Large intestine (tissue), 3 donors: ENCODE results near the gene ADAMTS4. TPM values are rescaled to one million over a fixed set of nuclear protein-coding genes. Genes with fewer than 3 reads are reported as not detected.

Experiments
- DNase-seq, 2 donors: peaks; one replicate each; pipeline versions ENCODE4 v3.0.0 to v3.0.0-alpha.2; 2013
- H3K27ac ChIP-seq: one replicate; pipeline ENCODE4 v1.5.1; 2013; ENCODE audit warnings: low read length
- H3K27me3 ChIP-seq: 2 replicates; pipeline ENCODE4 v1.6.1; 2013; ENCODE audit warnings: low read length; ENCODE audit not compliant: control insufficient read depth, insufficient read depth
- H3K36me3 ChIP-seq: 2 replicates; pipeline ENCODE4 v1.6.1; 2013; ENCODE audit warnings: low read length; ENCODE audit not compliant: control insufficient read depth, insufficient read depth
- H3K4me1 ChIP-seq: one replicate; pipeline ENCODE4 v1.6.1; 2013; ENCODE audit warnings: low read length; ENCODE audit not compliant: control insufficient read depth, insufficient read depth
- H3K4me3 ChIP-seq: one replicate; pipeline ENCODE4 v1.5.1; 2013; ENCODE audit warnings: low read length
- H3K9me3 ChIP-seq: one replicate; pipeline ENCODE4 v1.6.1; 2013; ENCODE audit warnings: mild to moderate bottlenecking, low read depth, low read length, moderate library complexity; ENCODE audit not compliant: control insufficient read depth
- WGBS: methylation state at CpG from one replicate; pipeline ENCODE4 v1.1.5; 2013; ENCODE audit warnings: low lambda C conversion rate; ENCODE audit not compliant: insufficient coverage; 5-methylcytosine and 5-hydroxymethylcytosine counted together
- polyA plus RNA-seq: library from polyadenylated mRNA; unstranded; fragments of 120-200 nt; gene quantifications from one replicate; pipeline ENCODE4 v1.2.1, GENCODE V29; 2013

ADAMTS4 gene
- polyA plus RNA-seq, 1 donor, result 1.2 TPM

DNA sequence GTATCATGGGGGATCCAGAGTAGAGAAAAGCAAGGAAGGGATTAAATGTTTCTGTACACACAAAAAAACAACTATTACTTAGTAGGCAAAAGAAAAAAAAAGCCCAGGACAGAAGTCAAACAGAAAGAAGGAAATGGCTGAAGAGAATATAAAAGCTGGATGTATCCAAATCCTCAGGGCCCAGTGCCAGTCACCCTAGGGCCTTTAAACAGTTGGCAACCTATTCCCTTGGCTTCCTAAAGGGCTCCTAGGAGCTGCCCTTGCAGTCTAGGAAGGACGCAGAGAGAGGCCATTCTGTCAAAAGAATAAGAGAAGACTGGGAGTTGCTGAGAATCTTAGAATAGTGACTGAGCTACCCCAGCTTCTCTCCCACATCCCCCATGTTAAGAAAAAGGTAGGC is 26.5 kb downstream of the ADAMTS4 start:
- H3K4me1 ChIP-seq, result peaks cover 8% of the 10 kb centered on the region
- peaks cover 68% of the 10 kb centered on the region for H3K36me3 ChIP-seq
- no peaks in the 10 kb centered on the region for H3K27me3 ChIP-seq
- H3K4me3 ChIP-seq, result no peak overlapping the region
- DNase-seq, result no peak
- no peaks in the 10 kb centered on the region for H3K9me3 ChIP-seq
- WGBS, result no CpG with 5 or more reads among the region's 1 CpG
- H3K27ac ChIP-seq, result no peak overlapping the region

DNA sequence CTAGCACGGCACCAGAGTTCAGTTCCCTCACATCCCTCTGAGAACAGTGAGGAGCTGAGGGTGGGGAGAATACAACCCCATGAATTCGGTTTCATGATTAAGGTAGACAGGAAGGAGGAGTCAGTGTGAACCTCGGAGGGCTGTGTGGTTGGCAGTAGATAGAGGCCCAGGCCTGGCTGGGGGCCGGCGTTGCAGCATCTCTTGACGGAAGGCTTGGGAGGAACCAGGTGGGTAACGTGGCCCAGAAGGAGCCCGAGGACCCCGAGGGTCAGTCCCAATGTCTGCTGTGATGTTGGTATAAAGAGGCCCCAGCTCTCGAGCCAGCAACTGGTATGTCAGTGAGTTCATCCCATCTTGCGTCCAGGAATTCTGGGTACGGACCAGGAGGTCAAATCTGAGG is 27.2 kb downstream of the ADAMTS4 start:
- Histone ChIP-seq H3K27ac (no peak overlapping the region), H3K36me3 (peaks cover 68% of the 10 kb centered on the region), H3K9me3 (no peaks in the 10 kb centered on the region), H3K4me3 (no peak overlapping the region), H3K4me1 (peaks cover 13% of the 10 kb centered on the region), H3K27me3 (no peaks in the 10 kb centered on the region)
- WGBS, result no CpG with 5 or more reads among the region's 12 CpGs
- no peak for DNase-seq

DNA sequence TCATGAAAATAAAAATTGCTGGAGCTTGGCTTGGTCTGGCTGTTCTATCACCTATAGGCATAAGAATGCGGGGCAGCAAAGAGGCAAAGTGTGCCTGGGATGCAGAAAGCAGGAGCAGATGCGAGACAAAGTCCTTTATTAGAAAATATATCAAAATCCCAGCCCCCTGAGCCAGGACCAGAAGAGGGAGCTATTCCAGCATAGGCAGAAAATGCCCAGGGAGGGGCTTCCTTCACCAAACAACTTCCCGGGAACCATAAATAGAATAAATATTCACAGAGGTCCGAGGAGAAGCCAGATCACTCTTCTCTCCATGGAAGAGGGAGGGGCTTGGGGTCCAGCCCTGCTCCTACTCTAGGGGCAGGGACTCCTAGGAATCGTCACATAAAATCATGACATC is 27.7 kb downstream of the ADAMTS4 start:
- no peak overlapping the region for H3K27ac ChIP-seq
- H3K9me3 ChIP-seq, result no peaks in the 10 kb centered on the region
- peaks cover 68% of the 10 kb centered on the region for H3K36me3 ChIP-seq
- H3K27me3 ChIP-seq, result no peaks in the 10 kb centered on the region
- no peak for DNase-seq
- H3K4me3 ChIP-seq, result no peak overlapping the region
- peaks cover 9% of the 10 kb centered on the region for H3K4me1 ChIP-seq
- no CpG with 5 or more reads among the region's 5 CpGs for WGBS

DNA sequence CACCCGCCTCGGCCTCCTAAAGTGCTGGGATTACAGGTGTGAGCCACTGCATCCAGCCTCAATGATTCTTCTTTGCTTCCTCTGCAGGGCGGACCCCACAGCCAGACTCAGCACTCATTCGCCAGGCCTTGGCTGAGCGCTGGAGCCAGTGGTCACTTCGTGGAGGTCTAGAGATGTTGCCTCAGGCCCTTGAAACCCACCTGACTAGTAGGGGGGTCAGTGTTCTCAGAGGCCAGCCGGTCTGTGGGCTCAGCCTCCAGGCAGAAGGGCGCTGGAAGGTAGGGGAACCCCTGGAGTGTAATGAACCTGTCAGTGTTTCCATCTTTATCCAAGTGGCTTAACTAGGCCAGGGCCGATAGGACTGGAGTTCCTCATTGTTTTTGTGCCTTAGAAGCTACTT is 29.9 kb downstream of the ADAMTS4 start:
- no peak for DNase-seq
- WGBS, result no CpG with 5 or more reads among the region's 9 CpGs
- peaks cover 12% of the 10 kb centered on the region for H3K4me1 ChIP-seq
- H3K4me3 ChIP-seq, result no peak overlapping the region
- H3K27me3 ChIP-seq, result no peaks in the 10 kb centered on the region
- H3K36me3 ChIP-seq, result peaks cover 60% of the 10 kb centered on the region
- H3K9me3 ChIP-seq, result no peaks in the 10 kb centered on the region
- H3K27ac ChIP-seq, result no peak overlapping the region

DNA sequence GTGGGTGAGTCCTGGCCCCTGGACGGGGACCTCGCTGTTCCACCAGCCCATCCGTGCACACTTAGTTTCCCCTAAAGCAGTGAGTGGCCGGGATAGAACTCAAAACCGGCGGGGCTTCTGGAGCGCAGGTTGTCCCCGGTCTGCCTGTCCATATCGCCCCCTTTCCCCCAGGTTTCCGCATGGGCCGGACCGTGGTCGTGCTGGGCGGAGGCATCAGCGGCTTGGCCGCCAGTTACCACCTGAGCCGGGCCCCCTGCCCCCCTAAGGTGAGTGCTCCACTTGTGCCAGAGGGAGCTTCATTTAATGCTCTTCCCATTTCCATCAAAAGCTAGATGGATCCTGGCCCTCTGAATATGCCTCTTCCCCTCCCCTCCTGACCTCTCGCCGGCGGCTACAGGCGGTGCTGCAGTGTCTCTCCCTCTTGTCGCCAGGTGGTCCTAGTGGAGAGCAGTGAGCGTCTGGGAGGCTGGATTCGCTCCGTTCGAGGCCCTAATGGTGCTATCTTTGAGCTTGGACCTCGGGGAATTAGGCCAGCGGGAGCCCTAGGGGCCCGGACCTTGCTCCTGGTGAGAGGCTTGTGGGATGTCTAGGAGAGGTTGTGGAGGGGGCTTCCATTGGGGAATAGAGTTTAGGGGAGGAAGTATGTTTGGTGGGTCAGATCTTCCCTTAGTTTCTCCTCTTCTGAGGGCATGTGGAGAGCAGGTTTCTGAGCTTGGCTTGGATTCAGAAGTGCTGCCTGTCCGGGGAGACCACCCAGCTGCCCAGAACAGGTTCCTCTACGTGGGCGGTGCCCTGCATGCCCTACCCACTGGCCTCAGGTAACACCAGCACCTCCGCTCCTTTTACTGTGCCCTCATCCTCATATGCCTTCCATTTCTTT is 31.9 kb downstream of the ADAMTS4 start:
- H3K4me3 ChIP-seq, result peak overlapping the region; percentile 63
- peak in 1 of 2 donors; percentile 33 for DNase-seq
- peak overlapping the region; percentile 78 for H3K27ac ChIP-seq
- H3K36me3 ChIP-seq, result peaks cover 55% of the 10 kb centered on the region
- H3K27me3 ChIP-seq, result no peaks in the 10 kb centered on the region
- no CpG with 5 or more reads among the region's 33 CpGs for WGBS
- H3K4me1 ChIP-seq, result peaks cover 18% of the 10 kb centered on the region
- no peaks in the 10 kb centered on the region for H3K9me3 ChIP-seq

DNA sequence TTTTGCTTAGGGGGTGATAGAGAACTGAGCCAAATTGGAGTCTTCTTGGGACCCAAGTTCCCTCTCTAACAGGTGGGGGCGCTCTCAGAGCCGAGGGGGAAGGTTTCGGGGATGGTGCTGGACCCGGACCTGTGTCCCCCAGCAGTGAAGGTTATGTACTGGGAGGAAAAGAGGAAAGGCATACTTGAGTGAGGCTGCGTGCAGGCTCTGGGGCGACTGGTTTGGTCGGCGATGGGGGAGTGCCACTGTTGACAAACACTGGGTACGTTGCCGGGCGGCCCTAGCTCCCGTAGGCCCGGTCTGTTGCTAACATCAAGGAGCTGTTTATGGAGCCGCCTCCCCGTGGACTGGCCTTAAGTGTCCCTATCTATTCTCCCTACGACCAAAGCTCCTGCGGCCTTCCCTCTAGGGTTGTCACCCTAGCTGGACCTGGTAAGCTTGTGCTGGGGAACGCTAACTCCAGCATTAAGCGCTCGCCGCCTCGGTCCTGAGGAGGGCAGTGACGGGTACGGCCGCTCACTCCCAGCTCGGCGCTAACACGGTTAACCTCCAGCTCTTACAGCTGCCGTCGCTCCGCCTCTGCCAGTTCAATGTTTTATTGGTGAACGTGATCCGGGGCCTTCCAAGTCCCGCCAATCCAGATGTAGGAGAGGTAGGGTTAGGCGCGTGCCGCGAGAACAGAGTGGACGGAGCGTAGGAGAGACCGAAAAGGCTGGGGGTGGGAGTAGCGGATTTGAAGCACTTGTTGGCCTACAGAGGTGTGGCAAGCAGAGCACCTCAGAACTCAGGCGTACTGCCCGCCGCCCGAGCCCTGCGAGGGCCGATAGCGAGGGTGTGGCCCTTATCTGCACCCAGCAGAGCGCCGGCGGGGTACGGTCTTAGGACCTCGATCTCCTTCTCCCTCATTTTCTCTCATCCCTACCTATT is 32.8 kb downstream of the ADAMTS4 start, which contains the start of gene PPOX:
Gene PPOX (plus strand): TSS at position 685 of the 927 bp plus-strand sequence. CDS start 422 bp downstream, outside the sequence.
- H3K36me3 ChIP-seq, result peaks cover 46% of the 10 kb centered on the region
- no peaks in the 10 kb centered on the region for H3K9me3 ChIP-seq
- peak; percentile 97 to 99 for DNase-seq
- peak within 1 kb of the TSS; percentile 78 for H3K27ac ChIP-seq
- H3K4me3 ChIP-seq, result peak within 1 kb of the TSS; percentile 63
- H3K27me3 ChIP-seq, result no peaks in the 10 kb centered on the region
- no CpG with 5 or more reads among the region's 54 CpGs for WGBS
- H3K4me1 ChIP-seq, result peaks cover 20% of the 10 kb centered on the region

DNA sequence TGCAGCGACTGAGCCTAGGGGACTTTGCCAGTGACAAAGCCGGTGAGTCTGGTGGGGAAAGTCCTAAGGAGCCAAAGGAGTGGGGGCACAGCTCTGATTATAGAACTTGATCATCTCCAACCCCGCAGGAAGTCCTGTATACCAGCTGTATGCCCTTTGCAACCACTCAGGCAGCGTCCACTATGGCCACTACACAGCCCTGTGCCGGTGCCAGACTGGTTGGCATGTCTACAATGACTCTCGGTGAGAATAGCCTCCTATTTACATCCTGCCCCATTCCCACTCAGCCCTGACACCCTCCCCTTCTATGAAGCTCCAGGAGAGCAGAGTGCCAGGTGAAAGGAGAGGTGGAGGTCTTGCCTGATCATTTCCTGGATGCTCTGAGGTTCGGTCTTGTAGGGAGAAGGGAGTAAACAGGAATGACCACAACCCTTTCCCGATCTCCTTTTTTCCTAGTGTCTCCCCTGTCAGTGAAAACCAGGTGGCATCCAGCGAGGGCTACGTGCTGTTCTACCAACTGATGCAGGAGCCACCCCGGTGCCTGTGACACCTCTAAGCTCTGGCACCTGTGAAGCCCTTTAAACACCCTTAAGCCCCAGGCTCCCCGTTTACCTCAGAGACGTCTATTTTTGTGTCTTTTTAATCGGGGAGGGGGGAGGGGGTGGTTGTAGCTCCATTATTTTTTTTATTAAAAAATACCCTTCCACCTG is 33.8 kb downstream of the ADAMTS4 start:
- peak overlapping the region; percentile 63 for H3K4me3 ChIP-seq
- H3K4me1 ChIP-seq, result peaks cover 28% of the 10 kb centered on the region
- H3K27ac ChIP-seq, result peak overlapping the region; percentile 78
- no peaks in the 10 kb centered on the region for H3K27me3 ChIP-seq
- no peak for DNase-seq
- H3K9me3 ChIP-seq, result no peaks in the 10 kb centered on the region
- WGBS, result no CpG with 5 or more reads among the region's 14 CpGs
- peaks cover 44% of the 10 kb centered on the region for H3K36me3 ChIP-seq

DNA sequence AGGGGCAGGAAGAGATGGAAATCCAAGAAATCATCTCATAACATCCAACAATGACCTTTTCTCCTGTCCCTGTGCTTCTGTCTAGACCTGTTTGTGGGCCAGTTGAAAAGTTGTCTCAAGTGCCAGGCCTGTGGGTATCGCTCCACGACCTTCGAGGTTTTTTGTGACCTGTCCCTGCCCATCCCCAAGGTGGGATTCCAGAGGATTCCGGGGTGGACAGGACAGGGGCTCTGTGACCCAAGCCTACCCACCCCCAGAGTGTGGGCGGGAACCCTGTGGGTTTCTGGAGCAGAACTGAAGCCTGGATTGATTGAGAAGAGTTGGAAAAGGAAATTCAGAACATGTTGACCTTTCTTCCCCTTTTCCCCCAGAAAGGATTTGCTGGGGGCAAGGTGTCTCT is 35.1 kb downstream of the ADAMTS4 start:
- H3K4me3 ChIP-seq, result no peak overlapping the region
- no peaks in the 10 kb centered on the region for H3K27me3 ChIP-seq
- no CpG with 5 or more reads among the region's 5 CpGs for WGBS
- H3K9me3 ChIP-seq, result no peaks in the 10 kb centered on the region
- no peak for DNase-seq
- H3K36me3 ChIP-seq, result peaks cover 33% of the 10 kb centered on the region
- peaks cover 35% of the 10 kb centered on the region for H3K4me1 ChIP-seq
- H3K27ac ChIP-seq, result no peak overlapping the region

DNA sequence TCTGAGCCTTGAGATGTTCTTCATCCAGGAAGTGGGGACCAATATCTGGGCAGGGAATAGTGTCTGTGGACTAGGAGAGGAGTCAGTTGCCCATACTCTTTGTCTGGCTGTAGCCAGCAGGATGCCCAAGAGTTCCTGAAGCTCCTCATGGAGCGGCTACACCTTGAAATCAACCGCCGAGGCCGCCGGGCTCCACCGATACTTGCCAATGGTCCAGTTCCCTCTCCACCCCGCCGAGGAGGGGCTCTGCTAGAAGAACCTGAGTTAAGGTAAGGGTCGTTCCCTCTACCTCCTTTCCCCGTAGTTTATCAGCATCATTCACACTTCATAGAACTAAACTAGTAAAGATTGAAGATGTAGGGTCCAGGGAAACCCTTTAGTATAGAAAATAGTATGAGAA is 36.0 kb downstream of the ADAMTS4 start:
- Histone ChIP-seq H3K9me3 (no peaks in the 10 kb centered on the region), H3K27ac (no peak overlapping the region), H3K27me3 (no peaks in the 10 kb centered on the region), H3K4me1 (peaks cover 39% of the 10 kb centered on the region), H3K4me3 (no peak overlapping the region), H3K36me3 (peaks cover 35% of the 10 kb centered on the region)
- DNase-seq, result no peak
- WGBS, result no CpG with 5 or more reads among the region's 10 CpGs

DNA sequence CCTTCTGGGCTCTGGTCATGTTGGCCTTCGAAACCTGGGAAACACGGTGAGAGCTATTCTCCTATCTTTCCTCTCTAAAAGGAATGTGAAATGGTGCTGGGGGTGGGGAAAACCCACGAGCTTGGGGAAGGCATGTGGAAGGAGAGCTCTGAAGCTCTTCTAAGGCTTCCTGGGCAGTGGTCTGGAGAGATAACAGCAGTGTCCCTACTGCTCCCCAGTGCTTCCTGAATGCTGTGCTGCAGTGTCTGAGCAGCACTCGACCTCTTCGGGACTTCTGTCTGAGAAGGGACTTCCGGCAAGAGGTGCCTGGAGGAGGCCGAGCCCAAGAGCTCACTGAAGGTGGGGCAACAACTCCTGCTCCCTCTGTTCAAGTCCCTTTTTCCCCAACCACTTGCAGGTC is 36.8 kb downstream of the ADAMTS4 start:
- WGBS, result no CpG with 5 or more reads among the region's 7 CpGs
- Histone ChIP-seq H3K36me3 (peaks cover 42% of the 10 kb centered on the region), H3K4me3 (no peak overlapping the region)

More for the DNA sequence above, 36.8 kb downstream of the ADAMTS4 start:
- DNase-seq, result peak in 1 of 2 donors; percentile 50
- Histone ChIP-seq H3K9me3 (no peaks in the 10 kb centered on the region), H3K27ac (peak overlapping the region; percentile 35), H3K4me1 (peaks cover 36% of the 10 kb centered on the region), H3K27me3 (no peaks in the 10 kb centered on the region)
